ENCODE results near the gene PRR15. TPM values are rescaled to one million over a fixed set of nuclear protein-coding genes. Genes with fewer than 3 reads are reported as not detected.
A peak's percentile ranks its signal among the peaks of the same experiment; 100 is the strongest.

The PRR15 gene
- total RNA-seq, 4 donors from 2014 or later: 0.42 to 0.65 TPM; not detected in 2

- Histone ChIP-seq H3K4me1 (peaks cover 0 to 3% (median 0%) of the 10 kb centered on the region in 4 donors), H3K36me3 (no peaks in the 10 kb centered on the region), H3K4me3 (no peak overlapping the region), H3K9me3 (no peaks in the 10 kb centered on the region), H3K27me3 (no peaks in the 10 kb centered on the region), H3K27ac (replicated peaks in 1 of 4) (no peak overlapping the region)
- DNase-seq (ENCODE audit: extremely low spot score): no peak
- intact Hi-C loops (cut with DNase I): no loop called here
- TF ChIP-seq EP300 (IDR thresholded peaks at IDR 0.05) (no peak), POLR2AphosphoS5 (IDR thresholded peaks at IDR 0.05) (no peak)
These were observed 41.1 kb downstream of the PRR15 start for GRCh38 chr7:29604702-29605101.

DNA sequence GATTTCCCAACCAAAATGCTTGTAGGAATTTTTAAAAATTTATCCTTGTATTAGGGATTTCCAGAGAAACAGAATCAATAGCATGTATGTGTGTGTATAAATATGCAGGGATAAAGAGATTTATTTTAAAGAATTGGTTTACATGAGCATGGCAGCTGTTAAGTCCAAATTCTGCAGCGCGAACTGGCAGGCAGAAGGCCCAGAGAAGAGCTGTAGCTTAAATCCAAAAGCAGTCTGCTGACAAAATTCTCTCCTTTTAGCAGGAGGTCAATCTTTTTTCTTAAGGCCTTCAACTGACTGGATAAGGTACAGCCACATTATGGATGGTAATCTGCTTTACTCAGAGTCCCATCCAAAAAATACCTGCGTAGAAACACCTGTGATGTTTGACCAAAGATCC is 42.0 kb downstream of the PRR15 start:
- Histone ChIP-seq H3K4me1 (peaks cover 0 to 8% (median 1%) of the 10 kb centered on the region in 4 donors), H3K9me3 (no peaks in the 10 kb centered on the region), H3K27me3 (no peaks in the 10 kb centered on the region), H3K27ac (replicated peaks in 1 of 4) (no peak overlapping the region), H3K36me3 (no peaks in the 10 kb centered on the region), H3K4me3 (no peak overlapping the region)
- peak; percentile 17 for DNase-seq (ENCODE audit: extremely low spot score)
- TF ChIP-seq EP300 (IDR thresholded peaks at IDR 0.05): no peak
- WGBS: 78% methylated on average over 3 of the region's 3 CpGs
- intact Hi-C loops (cut with DNase I): no loop called here

DNA sequence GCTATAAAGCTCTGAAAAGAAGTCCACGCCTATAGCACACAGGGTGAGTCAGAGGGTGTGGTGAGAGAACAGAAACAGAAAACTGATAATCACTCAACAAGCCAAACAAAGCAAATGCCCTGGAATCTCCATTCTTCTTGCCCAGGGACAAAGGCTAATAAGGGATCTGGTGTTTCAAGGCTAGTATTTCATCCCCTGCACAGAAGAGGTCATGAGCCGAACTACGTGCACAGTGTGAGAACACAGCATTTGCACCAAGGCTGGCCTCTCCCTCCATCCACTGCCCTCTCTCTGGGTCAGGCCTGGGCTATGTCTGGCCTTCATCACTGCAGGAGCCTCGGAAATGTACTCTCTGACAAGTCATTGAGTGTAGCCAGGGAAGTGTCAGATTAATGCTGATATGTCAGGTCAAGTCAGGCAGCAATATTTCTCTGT is 42.7 kb downstream of the PRR15 start:
- peak; percentile 87 for DNase-seq (ENCODE audit: extremely low spot score)
- TF ChIP-seq POLR2A (IDR thresholded peaks at IDR 0.05; ENCODE audit: low read depth) (no peak), EP300 (IDR thresholded peaks at IDR 0.05) (no peak), POLR2AphosphoS5 (IDR thresholded peaks at IDR 0.05) (no peak), CTCF (IDR thresholded peaks at IDR 0.05) (no peak)
- Histone ChIP-seq H3K4me1 (peaks cover 0 to 8% (median 1%) of the 10 kb centered on the region in 4 donors), H3K9me3 (no peaks in the 10 kb centered on the region), H3K27ac (replicated peaks in 1 of 4) (no peak overlapping the region), H3K4me3 (no peak overlapping the region), H3K27me3 (no peaks in the 10 kb centered on the region), H3K36me3 (no peaks in the 10 kb centered on the region)
- 63% methylated on average over 4 of the region's 4 CpGs for WGBS
- intact Hi-C loops (cut with DNase I): no loop called here

- peaks cover 0 to 8% (median 1%) of the 10 kb centered on the region in 4 donors for H3K4me1 ChIP-seq
- peak; percentile 24 for DNase-seq (ENCODE audit: extremely low spot score)
- no peaks in the 10 kb centered on the region for H3K9me3 ChIP-seq
- no peaks in the 10 kb centered on the region for H3K27me3 ChIP-seq
- no peak overlapping the region for H3K27ac ChIP-seq (replicated peaks in 1 of 4)
- no peak for TF ChIP-seq POLR2A (IDR thresholded peaks at IDR 0.05; ENCODE audit: low read depth)
- TF ChIP-seq POLR2AphosphoS5 (IDR thresholded peaks at IDR 0.05): no peak
- no peak for TF ChIP-seq CTCF (IDR thresholded peaks at IDR 0.05)
- TF ChIP-seq EP300 (IDR thresholded peaks at IDR 0.05): no peak
- intact Hi-C loops (cut with DNase I): no loop called here
- WGBS: 95% methylated on average over 4 of the region's 4 CpGs
- no peak overlapping the region for H3K4me3 ChIP-seq
- H3K36me3 ChIP-seq: no peaks in the 10 kb centered on the region
These were observed 43.2 kb downstream of the PRR15 start for GRCh38 chr7:29606830-29607229.

GRCh38 chr7:29607259-29607658 is 43.6 kb downstream of the PRR15 start:
- H3K27me3 ChIP-seq: no peaks in the 10 kb centered on the region
- no peak overlapping the region for H3K4me3 ChIP-seq

More at GRCh38 chr7:29607259-29607658, 43.6 kb downstream of the PRR15 start:
- Histone ChIP-seq H3K4me1 (peaks cover 0 to 8% (median 1%) of the 10 kb centered on the region in 4 donors), H3K36me3 (no peaks in the 10 kb centered on the region), H3K9me3 (no peaks in the 10 kb centered on the region), H3K27ac (replicated peaks in 1 of 4) (no peak overlapping the region)
- TF ChIP-seq CTCF (IDR thresholded peaks at IDR 0.05) (no peak), POLR2A (IDR thresholded peaks at IDR 0.05; ENCODE audit: low read depth) (no peak), EP300 (IDR thresholded peaks at IDR 0.05) (no peak), POLR2AphosphoS5 (IDR thresholded peaks at IDR 0.05) (no peak)
- intact Hi-C loops (cut with DNase I): no loop called here
- WGBS: 88% methylated on average over 4 of the region's 4 CpGs
- DNase-seq (ENCODE audit: extremely low spot score): peak; percentile 37

Data from esophagus muscularis mucosa (tissue), 4 donors.